GM13976 (cell line): ENCODE results near the gene EMD.
"Not testable (repeated sequence)": the region's sequence is repeated elsewhere in the genome, so short reads cannot be mapped to it uniquely, and the experiment has no call there.

Experiments
- DNase-seq: peaks from one replicate; pipeline ENCODE4 v3.0.0; 2012; ENCODE audit warnings: low spot score
- in situ Hi-C: fragments of 300-500 bp; cut with MboI; formaldehyde crosslinking; loops from one replicate; pipeline ENCODE4 v1.12.0; 2022; ENCODE audit warnings: low sequenced_read_pairs, mixed read lengths, inconsistent platforms; ENCODE audit not compliant: unreplicated experiment
- TF ChIP-seq, protein P1 (sequence below): IDR thresholded peaks from 2 replicates; pipeline ENCODE4 v1.5.1; 2012; ENCODE audit warnings: borderline replicate concordance, mild to moderate bottlenecking; ENCODE audit not compliant: insufficient read depth; ENCODE audit errors: extremely low read depth, missing control alignments, control extremely low read depth

EMD gene

DNA sequence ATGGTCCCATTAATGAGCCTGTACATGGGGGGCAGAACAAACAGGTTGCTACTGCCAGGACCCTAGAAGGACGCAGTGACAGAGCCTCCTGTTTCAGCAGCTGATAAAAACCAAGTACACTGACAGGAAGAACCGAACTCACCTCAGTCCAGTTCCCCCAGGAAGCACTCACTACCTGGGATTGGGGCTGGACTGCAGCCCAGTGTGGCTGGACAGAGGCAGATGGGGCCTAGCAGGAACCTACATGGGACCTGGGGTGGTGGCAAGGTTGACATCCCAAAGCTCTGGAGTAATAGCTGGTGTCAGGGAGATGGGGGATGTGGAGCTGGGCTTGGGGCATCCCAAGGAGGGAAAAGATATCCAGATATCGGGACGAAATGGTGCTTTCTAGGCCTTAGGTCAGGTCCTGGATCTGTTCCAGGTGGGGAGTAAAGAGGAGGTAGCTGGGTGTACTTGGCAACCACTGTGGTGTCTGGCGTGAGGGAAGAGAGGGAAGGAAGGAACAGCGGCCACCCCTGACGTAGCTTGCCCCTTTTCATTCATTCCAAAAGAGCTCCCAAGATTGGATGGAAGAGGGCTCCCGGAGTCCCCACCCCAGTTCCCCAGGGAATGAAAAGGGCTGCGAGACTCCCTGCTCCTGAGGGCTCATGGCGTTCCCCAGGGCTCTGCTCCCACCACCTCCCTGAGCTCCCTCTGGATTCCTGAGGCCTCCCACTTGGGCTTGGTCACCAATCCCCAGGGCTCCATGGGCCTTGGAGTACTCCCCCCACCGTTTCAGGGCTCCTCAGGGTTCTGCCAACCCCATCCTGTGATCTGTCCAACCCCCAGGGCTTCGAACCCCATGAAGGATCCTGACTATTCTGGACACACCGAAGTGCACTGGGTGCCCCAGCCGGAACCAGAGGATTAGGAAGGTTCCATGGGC is 4.5 kb downstream of the EMD start:
- TF ChIP-seq, protein P1, sequence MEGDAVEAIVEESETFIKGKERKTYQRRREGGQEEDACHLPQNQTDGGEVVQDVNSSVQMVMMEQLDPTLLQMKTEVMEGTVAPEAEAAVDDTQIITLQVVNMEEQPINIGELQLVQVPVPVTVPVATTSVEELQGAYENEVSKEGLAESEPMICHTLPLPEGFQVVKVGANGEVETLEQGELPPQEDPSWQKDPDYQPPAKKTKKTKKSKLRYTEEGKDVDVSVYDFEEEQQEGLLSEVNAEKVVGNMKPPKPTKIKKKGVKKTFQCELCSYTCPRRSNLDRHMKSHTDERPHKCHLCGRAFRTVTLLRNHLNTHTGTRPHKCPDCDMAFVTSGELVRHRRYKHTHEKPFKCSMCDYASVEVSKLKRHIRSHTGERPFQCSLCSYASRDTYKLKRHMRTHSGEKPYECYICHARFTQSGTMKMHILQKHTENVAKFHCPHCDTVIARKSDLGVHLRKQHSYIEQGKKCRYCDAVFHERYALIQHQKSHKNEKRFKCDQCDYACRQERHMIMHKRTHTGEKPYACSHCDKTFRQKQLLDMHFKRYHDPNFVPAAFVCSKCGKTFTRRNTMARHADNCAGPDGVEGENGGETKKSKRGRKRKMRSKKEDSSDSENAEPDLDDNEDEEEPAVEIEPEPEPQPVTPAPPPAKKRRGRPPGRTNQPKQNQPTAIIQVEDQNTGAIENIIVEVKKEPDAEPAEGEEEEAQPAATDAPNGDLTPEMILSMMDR: no peak
- in situ Hi-C loops: no loop called here
- DNase-seq: no peak

DNA sequence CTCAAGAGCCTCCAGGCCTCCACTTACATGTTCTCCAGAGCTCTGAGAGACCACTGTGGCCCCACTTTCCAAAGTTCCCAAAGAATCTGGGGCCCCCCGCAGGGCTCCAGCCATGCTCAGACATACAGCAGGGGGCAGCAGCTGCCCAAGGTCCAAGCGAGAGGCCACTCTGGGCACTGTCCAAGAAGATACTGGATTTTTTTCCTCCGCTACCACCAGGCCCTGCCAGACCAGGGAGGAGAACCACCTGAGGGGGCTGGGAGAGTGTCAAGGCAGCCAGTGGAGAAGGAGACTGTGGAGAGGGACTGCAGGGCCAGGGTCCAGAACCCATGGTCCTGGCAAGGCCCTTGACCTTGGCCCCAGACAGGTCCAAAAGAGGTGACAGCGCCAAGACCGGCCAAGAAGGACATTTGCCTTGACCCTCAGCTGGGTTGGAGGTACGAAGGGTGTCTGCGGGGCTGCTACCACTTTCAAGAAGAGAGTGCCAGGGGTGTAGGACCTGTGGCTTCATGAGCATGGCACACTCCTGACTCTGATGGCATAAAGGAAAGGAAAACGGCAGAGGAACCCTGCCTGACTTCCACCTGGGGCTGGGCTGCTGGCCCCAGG is 5.3 kb downstream of the EMD start:
- no peak for DNase-seq
- TF ChIP-seq, protein P1: no peak
- in situ Hi-C loops: no loop called here

DNA sequence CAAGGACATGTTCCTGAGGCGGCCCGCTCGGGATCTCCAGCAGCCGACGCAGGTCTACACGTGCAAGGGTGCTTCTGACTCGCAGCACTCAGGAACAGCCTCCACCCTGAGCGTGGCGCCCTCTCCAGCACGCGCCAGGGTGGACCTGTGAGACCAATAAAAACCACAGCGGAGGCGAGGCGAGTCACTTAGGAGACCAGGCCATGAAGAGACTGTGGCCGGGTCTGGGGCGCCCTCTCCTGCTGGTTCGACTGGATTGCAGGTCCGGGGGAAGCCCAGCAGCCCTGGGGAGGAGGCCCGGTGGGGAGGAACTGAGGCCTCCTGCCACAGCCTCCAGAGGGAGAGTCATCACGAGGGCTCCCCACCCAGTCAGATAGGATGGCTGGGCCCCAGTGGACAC is 9.0 kb downstream of the EMD start:
- DNase-seq, in situ Hi-C loops: not testable (repeated sequence)

DNA sequence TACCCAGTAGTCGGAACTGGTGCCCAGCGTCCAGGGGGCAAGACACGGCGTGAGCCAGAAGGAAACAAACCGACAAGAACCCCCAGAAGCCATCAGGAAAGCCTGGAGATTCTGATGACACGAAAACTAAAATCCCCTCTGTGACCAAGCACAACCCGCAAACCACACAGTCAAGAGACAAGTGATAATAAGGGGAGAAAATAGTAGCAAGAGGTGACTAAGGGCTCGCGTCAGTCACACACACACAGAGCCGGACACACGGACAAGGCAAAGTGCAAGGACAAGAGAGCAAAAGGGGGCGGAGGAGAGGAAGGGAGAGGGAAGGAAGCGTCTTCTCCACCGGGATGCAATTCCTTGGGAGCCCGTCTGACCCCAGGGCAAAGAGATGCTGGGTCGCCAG is 9.6 kb downstream of the EMD start:
- in situ Hi-C loops, DNase-seq: not testable (repeated sequence)

DNA sequence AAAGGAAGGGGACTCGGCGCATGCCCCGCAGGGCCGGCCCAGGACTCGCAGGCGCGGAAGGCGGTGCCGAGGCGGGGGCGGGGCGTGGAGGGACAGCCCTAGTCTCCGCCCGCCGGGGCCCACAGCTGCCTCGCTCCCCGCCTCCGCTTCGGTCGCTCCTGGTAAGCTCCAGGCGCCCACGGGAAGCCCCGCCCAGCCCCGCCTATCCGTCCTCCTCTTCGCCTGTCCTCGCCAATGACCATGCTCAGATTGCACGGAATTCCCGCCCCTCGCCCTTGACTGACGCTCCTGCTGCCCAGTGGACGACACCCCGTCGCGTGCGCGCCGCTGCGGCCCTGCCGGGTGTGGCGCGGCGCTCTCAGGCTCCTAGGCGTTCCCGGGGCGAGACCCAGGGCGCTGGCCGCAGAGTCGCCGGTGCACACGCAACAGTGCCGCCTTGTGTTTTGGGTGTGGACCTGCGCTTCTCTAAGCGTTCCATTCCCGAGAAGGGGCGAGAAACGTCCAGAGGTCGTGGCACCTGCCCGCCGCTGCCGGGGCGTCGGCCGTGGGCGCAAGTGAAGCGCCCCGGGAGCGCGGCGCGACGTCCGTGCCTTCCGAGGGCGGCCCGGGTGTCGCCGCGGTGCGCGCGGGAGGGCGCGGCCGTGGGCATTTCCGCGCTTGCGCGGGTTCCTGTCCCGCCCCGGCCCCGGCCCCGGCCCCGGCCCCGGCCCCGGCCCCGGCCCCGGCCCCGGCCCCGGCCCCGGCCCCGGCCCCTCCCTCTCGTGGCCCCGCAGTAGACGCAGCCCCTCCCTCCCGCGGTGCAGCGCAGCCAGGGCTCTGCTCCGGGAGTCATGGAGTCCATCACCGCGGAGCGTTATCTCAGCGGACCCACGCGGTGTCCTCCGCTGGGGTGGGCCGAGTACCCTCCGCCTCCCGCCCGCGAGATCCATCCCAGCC is 11.0 kb downstream of the EMD start:
- DNase-seq, in situ Hi-C loops: not testable (repeated sequence)

DNA sequence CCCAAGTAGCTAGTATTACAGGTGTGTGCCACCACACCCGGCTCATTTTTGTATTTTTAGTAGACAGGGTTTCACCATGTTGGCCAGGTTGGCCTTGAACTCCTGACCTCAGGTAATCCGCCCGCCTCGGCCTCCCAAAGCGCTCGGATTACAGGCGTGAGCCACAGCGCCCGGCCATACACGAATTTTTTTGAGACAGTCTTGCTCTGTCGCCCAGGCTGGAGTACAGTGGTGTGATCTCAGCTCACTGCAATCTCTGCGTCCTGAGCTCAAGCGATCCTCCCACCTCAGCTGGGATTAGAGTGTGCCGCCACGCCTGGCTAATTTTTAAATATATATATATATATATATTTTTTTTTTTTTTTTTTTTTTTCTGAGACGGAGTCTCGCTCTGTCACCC is 17.3 kb downstream of the EMD start:
- in situ Hi-C loops: not testable (repeated sequence)

DNA sequence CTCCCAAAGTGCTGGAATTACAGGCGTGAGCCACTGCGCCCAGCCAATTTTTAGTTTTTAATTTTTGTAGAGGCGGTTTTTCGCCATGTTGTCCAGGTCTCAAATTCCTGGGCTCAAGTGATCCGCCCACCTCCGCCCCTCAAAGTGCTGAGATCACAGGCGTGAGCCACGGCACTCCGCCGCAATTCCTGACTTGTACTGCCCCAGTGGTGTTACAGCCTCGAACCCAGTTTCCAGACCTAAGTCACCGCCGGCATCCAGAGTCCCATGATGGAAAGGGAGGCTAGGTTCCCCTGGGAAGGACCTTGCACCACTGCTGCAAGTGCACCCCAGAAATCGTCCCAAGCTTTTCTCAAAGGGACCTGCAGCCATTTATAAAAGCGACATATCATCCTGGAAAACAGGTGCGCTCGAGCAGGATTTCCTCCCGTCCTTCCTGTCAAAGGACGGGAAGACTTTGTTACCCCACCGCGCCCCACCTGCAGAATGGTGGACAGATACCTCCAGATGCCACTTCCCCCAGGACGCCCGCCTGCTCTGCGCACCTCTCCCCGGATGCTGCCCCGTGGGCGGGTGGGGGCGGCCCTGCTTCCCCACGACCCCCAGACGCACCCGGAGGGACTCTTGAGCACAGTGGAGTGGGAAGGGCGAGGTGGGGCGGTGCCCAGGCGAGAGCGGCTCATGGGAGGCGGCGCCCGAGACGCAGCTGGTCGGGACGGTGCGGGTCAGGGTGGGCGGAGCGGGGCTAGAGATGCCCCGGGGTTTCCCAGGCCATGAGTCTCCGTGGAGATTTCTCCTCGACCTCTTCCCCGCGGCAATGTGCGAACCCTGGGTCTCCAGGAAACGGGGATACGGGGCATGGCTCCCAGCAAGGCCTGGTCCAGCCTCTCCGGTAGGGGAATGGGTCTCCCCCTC is 18.1 kb downstream of the EMD start:
- in situ Hi-C loops: no loop called here
- TF ChIP-seq, protein P1: no peak
- DNase-seq: peak; percentile 68

More for the DNA sequence above, 17.3 kb downstream of the EMD start:
- not testable (repeated sequence) for DNase-seq
